ENCODE data around the gene MSTN.
"Not testable (repeated sequence)": the region's sequence is repeated elsewhere in the genome, so short reads cannot be mapped to it uniquely, and the experiment has no call there.

MSTN gene

DNA sequence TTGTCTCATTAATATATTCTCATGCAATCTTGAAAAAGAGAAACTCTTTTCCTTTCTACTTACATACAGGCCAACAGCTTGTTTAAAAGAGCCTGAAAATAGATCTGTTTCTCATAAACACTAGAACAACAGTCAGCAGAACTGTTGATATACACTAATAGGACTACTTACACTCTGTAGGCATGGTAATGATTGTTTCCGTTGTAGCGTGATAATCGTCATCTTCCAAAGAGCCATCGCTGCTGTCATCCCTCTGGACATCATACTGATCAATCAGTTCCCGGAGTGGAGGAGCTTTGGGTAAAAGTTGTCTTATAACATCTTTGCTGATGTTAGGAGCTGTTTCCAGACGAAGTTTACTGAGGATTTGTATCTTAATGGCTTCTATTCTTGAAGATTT, 476 bp downstream of the MSTN start:
- DNase-seq: peak; percentile 31

GRCh38 chr2:190060626-190061025, 1.9 kb downstream of the MSTN start:
- no peak for DNase-seq

GRCh38 chr2:190060019-190060418, 2.5 kb downstream of the MSTN start:
- DNase-seq: no peak

GRCh38 chr2:190053426-190053825, 9.1 kb downstream of the MSTN start:
- no peak for DNase-seq

- DNase-seq: no peak
Observed at GRCh38 chr2:190052307-190052706, 10.2 kb downstream of the MSTN start.

DNA sequence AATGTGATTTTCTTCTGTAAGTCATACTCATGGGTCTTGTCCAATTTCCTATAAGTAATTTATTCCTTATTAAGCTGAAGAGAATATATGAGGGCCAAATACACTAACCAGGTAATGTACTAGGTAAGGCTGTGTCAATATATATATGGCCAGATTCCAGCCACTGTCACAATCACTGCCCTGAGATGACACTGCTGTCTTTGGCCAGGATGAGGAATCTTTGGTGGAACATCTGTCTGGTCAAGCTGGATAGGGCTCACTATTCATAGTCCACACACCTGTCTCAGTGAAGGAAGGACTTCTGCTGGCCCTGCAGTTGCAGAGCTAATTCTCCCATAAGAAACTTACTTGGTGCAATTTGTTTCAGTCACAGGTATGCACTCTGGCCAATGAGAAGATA, 11.3 kb downstream of the MSTN start:
- DNase-seq: no peak

DNA sequence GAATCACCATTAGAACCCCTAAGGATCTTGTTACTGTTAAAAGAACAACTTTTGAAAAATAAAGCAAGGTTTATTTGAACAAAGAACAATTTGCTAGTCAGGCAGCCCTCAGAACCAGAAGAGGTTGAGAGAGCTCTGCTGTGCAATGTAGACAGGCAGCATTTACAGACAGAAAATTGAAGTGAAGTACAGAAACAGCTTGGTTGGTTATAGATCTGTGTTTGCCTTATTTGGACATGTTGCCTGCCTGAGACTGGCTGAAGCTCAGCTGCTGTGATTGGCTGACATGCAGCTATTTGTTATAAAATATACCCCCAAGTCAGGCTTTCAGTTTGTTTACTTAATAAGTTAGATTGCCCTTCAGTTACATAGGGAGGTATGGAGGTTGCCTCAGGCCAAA, 12.5 kb downstream of the MSTN start:
- DNase-seq: peak; percentile 30

GRCh38 chr2:190044866-190045265, 17.7 kb downstream of the MSTN start:
- DNase-seq: no peak

- no peak for DNase-seq
Observed at GRCh38 chr2:190043441-190043840, 19.1 kb downstream of the MSTN start.

- no peak for DNase-seq
Observed at GRCh38 chr2:190036071-190036470, 26.5 kb downstream of the MSTN start.

- not testable (repeated sequence) for DNase-seq
Observed at GRCh38 chr2:190034417-190034816, 28.1 kb downstream of the MSTN start.

GRCh38 chr2:190031969-190032618, 30.4 kb downstream of the MSTN start:
- peak; percentile 82 for DNase-seq

DNA sequence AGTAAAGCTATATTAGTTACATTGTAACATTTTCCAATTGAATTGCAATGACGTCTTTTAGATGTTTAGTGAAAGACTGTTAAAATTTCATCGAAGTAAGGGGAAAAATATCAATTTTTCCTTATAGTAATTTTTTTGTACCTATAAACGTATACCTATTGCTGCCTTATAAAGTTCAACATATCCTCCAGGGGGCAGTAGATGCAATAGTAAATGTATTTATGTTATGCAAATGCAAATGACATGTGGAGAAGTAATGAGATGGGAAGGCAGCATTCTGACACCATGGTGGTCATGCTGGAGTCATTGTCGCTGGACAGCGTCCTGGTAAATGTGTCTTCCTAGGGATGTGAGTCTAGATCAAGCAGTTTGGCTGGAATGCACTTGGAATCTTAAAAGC, 38.7 kb downstream of the MSTN start:
- DNase-seq: peak; percentile 66

DNA sequence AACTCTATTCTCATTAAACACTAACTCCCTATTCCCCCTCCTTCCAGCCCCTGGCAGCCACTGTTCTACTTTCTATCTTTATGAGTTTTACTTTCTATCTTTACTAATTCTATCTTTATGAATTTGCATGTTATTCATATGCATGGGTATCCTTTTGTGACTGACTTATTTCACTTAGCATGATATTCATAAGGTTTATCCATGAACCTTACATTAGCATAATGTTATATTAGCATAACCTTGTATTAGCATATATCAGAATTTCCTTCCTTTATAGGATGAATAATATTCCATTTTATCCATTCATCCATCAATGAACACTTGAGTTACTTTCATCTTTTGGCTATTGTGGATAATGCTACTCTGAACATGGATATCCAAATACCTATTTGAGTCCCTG, 41.8 kb downstream of the MSTN start:
- no peak for DNase-seq

- no peak for DNase-seq
Observed at GRCh38 chr2:190017837-190018236, 44.7 kb downstream of the MSTN start.

- DNase-seq: not testable (repeated sequence)
Observed at GRCh38 chr2:190015969-190016368, 46.6 kb downstream of the MSTN start.

Measured in NCI-H146 (cell line).